Activated naive CD8-positive, alpha-beta T cell (primary cell): ENCODE measurements around the gene GTF2H4.

Source experiments
- H3K27ac Mint-ChIP-seq: one replicate; pipeline ENCODE4 v1.8.0; 2021; ENCODE audit warnings: mixed read lengths
- H3K27me3 Mint-ChIP-seq: one replicate; pipeline ENCODE4 v1.8.0; 2021; ENCODE audit warnings: mixed read lengths
- H3K36me3 Mint-ChIP-seq: one replicate; pipeline ENCODE4 v1.8.0; 2021; ENCODE audit warnings: mixed read lengths
- H3K4me1 Mint-ChIP-seq: one replicate; pipeline ENCODE4 v1.8.0; 2021; ENCODE audit warnings: low read depth, mixed read lengths
- H3K4me3 Mint-ChIP-seq: one replicate; pipeline ENCODE4 v1.8.0; 2021; ENCODE audit warnings: mild to moderate bottlenecking, mixed read lengths
- H3K9me3 Mint-ChIP-seq: one replicate; pipeline ENCODE4 v1.8.0; 2021; ENCODE audit warnings: low read depth, mixed read lengths

Gene GTF2H4

GRCh38 chr6:30877419-30878262, 30.4 kb upstream of the GTF2H4 start:
- H3K9me3 Mint-ChIP-seq: no peaks in the 10 kb centered on the region
- peak overlapping the region; percentile 87 for H3K4me3 Mint-ChIP-seq
- peaks cover 38% of the 10 kb centered on the region for H3K4me1 Mint-ChIP-seq
- H3K27ac Mint-ChIP-seq: peak overlapping the region; percentile 94
- no peaks in the 10 kb centered on the region for H3K36me3 Mint-ChIP-seq
- H3K27me3 Mint-ChIP-seq: no peaks in the 10 kb centered on the region

GRCh38 chr6:30879684-30880427, 28.2 kb upstream of the GTF2H4 start:
- H3K9me3 Mint-ChIP-seq: no peaks in the 10 kb centered on the region
- no peaks in the 10 kb centered on the region for H3K36me3 Mint-ChIP-seq
- peaks cover 44% of the 10 kb centered on the region for H3K4me1 Mint-ChIP-seq
- no peaks in the 10 kb centered on the region for H3K27me3 Mint-ChIP-seq
- H3K27ac Mint-ChIP-seq: no peak overlapping the region
- H3K4me3 Mint-ChIP-seq: no peak overlapping the region

- H3K27ac Mint-ChIP-seq: no peak overlapping the region
- peaks cover 45% of the 10 kb centered on the region for H3K4me1 Mint-ChIP-seq
- H3K9me3 Mint-ChIP-seq: no peaks in the 10 kb centered on the region
- H3K36me3 Mint-ChIP-seq: no peaks in the 10 kb centered on the region
- H3K4me3 Mint-ChIP-seq: no peak overlapping the region
- H3K27me3 Mint-ChIP-seq: no peaks in the 10 kb centered on the region
Measured at GRCh38 chr6:30880698-30881252, 27.2 kb upstream of the GTF2H4 start.

DNA sequence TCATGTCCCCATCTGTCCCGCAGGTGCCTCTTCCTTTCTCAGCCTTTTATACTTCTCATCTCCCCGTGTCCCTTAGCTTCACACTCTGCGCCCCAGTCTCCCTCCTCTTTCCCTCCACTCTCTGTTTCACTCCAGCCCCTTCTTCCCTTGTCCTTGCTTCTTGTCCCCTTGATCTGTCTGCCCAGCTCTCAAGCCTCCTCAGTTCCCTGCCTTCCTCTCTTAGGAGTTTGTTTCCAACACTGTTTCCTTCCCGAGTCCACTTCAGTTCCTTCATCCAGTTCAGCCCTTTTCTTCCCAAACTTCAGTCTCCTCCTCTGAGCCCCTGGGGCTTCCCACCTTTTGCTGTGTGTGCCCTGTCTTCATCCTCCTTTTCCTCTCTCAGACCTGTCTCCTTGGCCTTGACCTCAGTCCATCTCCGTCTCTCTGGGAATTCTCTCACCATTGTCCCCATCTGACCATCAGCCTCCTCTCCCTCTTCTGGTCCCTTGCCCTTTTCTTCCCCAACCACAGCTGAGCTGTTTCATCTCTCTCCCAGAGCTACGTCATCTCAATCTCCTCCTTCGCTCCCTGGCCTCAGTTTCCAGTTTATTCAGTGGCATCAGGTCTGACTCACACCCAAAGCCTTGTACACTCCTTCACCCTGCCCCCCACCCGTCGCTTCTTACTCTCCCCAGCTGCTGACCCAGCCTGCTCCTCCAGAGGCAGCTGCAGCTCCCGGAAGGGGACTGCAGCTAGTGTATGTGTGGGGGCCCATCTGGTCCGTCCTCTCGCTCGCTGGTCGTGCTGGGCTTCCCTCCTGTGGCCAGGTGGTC, 26.4 kb upstream of the GTF2H4 start:
- peaks cover 46% of the 10 kb centered on the region for H3K4me1 Mint-ChIP-seq
- peak overlapping the region; percentile 78 for H3K27ac Mint-ChIP-seq
- H3K4me3 Mint-ChIP-seq: peak overlapping the region; percentile 27
- H3K27me3 Mint-ChIP-seq: no peaks in the 10 kb centered on the region
- no peaks in the 10 kb centered on the region for H3K9me3 Mint-ChIP-seq
- no peaks in the 10 kb centered on the region for H3K36me3 Mint-ChIP-seq

DNA sequence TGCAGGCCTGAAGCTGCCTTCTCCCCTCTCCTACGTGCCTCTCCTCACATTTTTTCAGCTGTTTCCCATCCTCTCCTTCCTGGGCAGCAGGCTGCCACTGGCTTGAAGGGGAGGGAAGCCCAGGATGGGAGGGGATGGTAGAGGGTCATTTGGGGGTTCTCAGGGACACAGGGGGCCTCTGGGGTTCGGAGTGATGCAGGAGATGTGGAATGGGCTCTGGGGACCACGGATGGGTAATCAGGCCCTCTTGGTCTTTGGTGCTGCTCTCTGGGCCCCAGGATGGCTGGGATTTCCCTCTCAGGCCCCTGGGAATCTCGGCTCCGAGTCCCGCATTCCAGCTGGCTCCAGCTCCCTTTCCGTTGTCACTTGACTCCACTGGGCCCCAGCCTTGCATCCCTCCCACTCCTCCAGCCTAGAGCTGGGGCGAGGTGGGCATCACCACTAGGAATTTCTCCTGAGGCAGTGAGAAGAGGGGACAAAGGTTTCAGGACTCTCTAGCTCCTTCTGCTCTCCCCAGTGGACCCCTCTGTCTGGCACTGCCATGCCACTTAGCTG, 25.7 kb upstream of the GTF2H4 start:
- Mint-ChIP-seq H3K4me1 (peaks cover 46% of the 10 kb centered on the region), H3K9me3 (no peaks in the 10 kb centered on the region), H3K4me3 (no peak overlapping the region), H3K36me3 (no peaks in the 10 kb centered on the region), H3K27ac (no peak overlapping the region), H3K27me3 (no peaks in the 10 kb centered on the region)

DNA sequence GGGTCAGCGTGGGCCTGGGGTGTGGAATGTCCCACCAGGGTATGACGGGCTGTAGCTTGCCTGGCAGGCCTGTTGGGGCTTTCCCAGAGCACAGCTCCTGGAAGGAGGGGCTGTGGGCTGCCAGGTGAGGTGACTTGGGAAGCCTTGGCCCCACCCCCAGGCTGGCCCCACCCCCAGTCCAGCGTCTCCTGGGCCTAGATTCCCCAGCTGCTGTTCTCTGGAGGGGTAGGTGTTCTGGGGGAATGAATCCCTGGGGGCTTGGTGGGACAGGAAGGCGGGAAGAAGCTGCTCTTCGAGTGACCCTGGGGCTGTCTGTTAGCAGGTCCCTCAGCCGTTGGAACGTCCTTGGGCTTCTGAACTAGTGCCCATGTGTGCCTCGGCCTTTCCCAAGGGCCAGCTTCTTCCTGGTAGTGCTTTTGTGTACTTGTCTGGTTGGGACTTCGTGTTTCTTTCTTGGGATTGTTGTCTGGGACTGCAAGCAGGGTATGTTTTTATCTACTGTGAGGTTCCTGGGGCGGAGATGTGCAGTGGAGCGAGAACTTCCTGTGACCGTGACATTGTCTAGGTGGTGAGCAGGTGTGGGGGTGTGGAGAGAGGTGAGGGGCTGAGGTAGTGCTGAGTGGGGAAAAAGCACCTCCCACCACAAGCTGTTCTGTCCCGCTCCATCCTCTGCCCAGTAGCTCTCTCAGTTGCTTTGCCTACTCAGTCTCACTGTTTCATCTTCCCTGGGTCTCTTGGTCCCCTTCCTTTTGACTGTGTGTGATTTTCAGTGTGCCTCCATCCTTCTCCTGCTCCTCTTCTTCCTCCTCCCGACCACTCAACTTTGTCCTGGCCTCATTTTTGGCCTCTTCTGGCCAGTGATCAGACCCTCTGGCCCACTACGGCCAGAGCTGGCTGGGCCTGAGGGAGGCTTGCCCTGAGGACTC, 25.0 kb upstream of the GTF2H4 start:
- no peaks in the 10 kb centered on the region for H3K27me3 Mint-ChIP-seq
- H3K9me3 Mint-ChIP-seq: no peaks in the 10 kb centered on the region
- no peaks in the 10 kb centered on the region for H3K36me3 Mint-ChIP-seq
- H3K4me3 Mint-ChIP-seq: peak overlapping the region; percentile 67
- H3K27ac Mint-ChIP-seq: peak overlapping the region; percentile 83
- peaks cover 39% of the 10 kb centered on the region for H3K4me1 Mint-ChIP-seq

- Mint-ChIP-seq H3K9me3 (no peaks in the 10 kb centered on the region), H3K27ac (peak within 1 kb of the TSS; percentile 83), H3K36me3 (peaks cover 3% of the 10 kb centered on the region), H3K4me1 (peaks cover 31% of the 10 kb centered on the region), H3K4me3 (peak within 1 kb of the TSS; percentile 90), H3K27me3 (no peaks in the 10 kb centered on the region)
Measured at GRCh38 chr6:30883685-30884520, 24.1 kb upstream of the GTF2H4 start, which contains the start of gene DDR1. Gene DDR1, plus strand, starts transcription at chr6:30884519. Its CDS starts 4,211 bp downstream, at chr6:30888730.

DNA sequence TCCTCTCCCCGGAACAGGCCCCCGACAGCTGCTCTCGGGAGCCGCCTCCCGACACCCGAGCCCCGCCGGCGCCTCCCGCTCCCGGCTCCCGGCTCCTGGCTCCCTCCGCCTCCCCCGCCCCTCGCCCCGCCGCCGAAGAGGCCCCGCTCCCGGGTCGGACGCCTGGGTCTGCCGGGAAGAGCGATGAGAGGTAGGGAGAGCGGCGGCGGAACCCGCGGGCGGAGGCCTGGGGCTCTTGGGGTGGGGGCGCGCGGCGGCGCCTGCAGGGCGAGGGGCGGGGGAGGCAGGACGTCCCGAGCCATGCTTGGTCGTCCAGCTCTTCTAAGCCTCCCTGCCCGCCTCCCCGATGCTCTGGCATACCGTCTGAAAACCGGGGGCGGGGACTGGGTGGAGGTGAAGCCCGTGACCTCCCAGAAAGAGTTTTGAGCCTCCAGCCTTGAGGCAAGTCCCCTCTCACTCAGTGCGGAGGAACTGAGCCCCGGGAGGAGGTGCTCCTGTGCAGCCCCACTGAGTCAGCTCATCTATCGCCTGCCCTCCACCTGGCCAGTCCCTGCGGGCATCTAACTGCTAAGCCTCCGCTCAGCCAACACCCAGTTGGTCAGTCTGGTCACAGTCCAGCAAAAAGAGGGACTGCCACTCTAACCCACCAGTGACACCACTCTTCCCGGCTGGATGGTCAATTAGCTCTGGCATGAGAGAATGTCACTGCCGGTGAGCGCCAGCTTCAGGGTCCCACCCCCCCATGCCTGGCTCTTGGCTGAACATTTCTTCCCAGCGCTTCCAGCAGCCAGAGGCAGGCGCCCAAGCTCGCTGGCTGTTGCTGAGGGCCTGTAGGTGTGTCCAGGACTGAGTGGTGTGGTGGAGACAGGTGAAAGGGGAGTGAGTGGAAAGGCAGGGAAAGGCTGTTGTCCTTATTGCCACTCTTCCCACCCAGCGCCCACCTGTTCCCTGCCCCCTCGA, 23.2 kb upstream of the GTF2H4 start:
- H3K9me3 Mint-ChIP-seq: no peaks in the 10 kb centered on the region
- H3K36me3 Mint-ChIP-seq: peaks cover 3% of the 10 kb centered on the region
- H3K27me3 Mint-ChIP-seq: no peaks in the 10 kb centered on the region
- H3K4me3 Mint-ChIP-seq: peak overlapping the region; percentile 90
- H3K27ac Mint-ChIP-seq: peak overlapping the region; percentile 81
- H3K4me1 Mint-ChIP-seq: peaks cover 33% of the 10 kb centered on the region

DNA sequence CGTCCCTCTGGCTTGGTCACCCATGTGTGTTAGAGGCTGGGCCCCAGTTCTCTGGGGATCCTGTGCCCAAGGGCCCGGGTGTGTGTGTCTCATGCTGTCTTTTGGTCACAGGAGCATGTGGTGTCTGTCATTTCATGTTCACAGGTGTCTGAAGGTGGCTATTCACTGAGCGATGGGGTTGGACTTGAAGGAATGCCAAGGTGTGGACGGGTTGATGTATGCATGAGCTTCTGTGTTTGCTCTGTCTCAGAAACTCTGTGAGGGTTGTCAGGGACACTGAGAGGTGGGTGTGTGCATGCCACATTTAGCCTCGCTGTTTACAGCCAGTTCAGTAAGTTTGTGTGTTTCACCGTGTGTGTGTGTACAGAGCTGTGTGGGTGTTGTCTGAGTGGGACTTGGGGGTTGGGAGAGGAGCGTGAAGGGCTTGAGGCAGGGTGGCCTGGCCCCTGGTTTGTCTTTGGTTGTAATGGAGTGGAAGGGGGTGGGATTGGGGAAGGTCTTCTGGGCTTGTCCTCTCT, 22.5 kb upstream of the GTF2H4 start:
- H3K27me3 Mint-ChIP-seq: no peaks in the 10 kb centered on the region
- H3K27ac Mint-ChIP-seq: peak overlapping the region; percentile 81
- H3K36me3 Mint-ChIP-seq: peaks cover 3% of the 10 kb centered on the region
- peaks cover 33% of the 10 kb centered on the region for H3K4me1 Mint-ChIP-seq
- no peaks in the 10 kb centered on the region for H3K9me3 Mint-ChIP-seq
- H3K4me3 Mint-ChIP-seq: peak overlapping the region; percentile 90

GRCh38 chr6:30885999-30886896, 21.8 kb upstream of the GTF2H4 start:
- peak overlapping the region; percentile 90 for H3K4me3 Mint-ChIP-seq
- no peaks in the 10 kb centered on the region for H3K27me3 Mint-ChIP-seq
- H3K36me3 Mint-ChIP-seq: peaks cover 3% of the 10 kb centered on the region
- H3K27ac Mint-ChIP-seq: peak overlapping the region; percentile 81
- H3K9me3 Mint-ChIP-seq: no peaks in the 10 kb centered on the region
- peaks cover 33% of the 10 kb centered on the region for H3K4me1 Mint-ChIP-seq

DNA sequence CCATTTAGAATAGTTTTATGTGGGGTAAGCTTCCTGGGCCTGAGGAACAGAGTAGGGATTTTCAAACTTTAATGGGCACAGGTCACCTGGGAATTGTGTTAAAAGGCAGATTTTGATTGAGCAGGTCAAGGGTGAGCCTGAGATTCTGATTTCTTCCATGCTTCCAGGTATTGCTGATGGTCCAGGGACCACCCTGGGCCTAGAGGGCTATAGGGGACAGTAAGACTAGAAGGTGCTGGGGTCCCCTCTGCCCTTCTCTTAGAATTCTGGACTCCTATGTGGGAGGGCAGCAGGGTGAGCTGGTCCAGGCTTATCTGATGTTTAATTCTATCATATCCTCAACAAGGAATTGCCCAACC, 21.1 kb upstream of the GTF2H4 start:
- Mint-ChIP-seq H3K36me3 (peaks cover 3% of the 10 kb centered on the region), H3K9me3 (no peaks in the 10 kb centered on the region), H3K27ac (no peak overlapping the region), H3K27me3 (no peaks in the 10 kb centered on the region), H3K4me3 (peak overlapping the region; percentile 90), H3K4me1 (peaks cover 33% of the 10 kb centered on the region)
